ENCODE data around the gene GRAP2. TPM values are rescaled to one million over a fixed set of nuclear protein-coding genes. Genes with fewer than 3 reads are reported as not detected.
"Not testable (repeated sequence)": the region's sequence is repeated elsewhere in the genome, so short reads cannot be mapped to it uniquely, and the experiment has no call there.

Gene GRAP2
- total RNA-seq, 1 donor from 2014 or later, result not detected

- no peak overlapping the region for H2AFZ ChIP-seq (replicated peaks)
- H3K79me2 ChIP-seq (ENCODE audit: low read depth), result no peaks in the 10 kb centered on the region
- DNase-seq (ENCODE audit: low spot score), result no peak
- TF ChIP-seq CTCF (IDR thresholded peaks at IDR 0.05), result no peak
- no peaks in the 10 kb centered on the region for H3K36me3 Mint-ChIP-seq
- no peak overlapping the region for H3K4me3 Mint-ChIP-seq
- H3K27me3 Mint-ChIP-seq (ENCODE audit: insufficient read depth, low read depth), result no peaks in the 10 kb centered on the region
- no peak overlapping the region for H3K9ac ChIP-seq
- H3F3A ChIP-seq (ENCODE audit: low read depth), result no peaks in the 10 kb centered on the region
- H3K9me3 ChIP-seq (ENCODE audit: low read depth), result no peaks in the 10 kb centered on the region
- no peaks in the 10 kb centered on the region for H3K4me1 Mint-ChIP-seq
- no peaks in the 10 kb centered on the region for H3K36me3 ChIP-seq
- no peak overlapping the region for H3K4me3 ChIP-seq
- no peaks in the 10 kb centered on the region for H3K4me1 ChIP-seq
- peaks cover 33% of the 10 kb centered on the region for H3K27me3 ChIP-seq
- H3K9me3 Mint-ChIP-seq, result no peaks in the 10 kb centered on the region
- no peaks in the 10 kb centered on the region for H4K20me1 ChIP-seq (ENCODE audit: low read depth)
- H3K4me2 ChIP-seq, result no peak overlapping the region
- no peak overlapping the region for H3K27ac Mint-ChIP-seq
- H3K27ac ChIP-seq, result no peak overlapping the region
Observed at GRCh38 chr22:39856588-39856987, 44.3 kb upstream of the GRAP2 start.

GRCh38 chr22:39859903-39860588 is 40.8 kb upstream of the GRAP2 start:
- H3K4me2 ChIP-seq, result no peak overlapping the region
- Mint-ChIP-seq H3K27me3 (ENCODE audit: insufficient read depth, low read depth) (no peaks in the 10 kb centered on the region), H3K36me3 (no peaks in the 10 kb centered on the region)

GRCh38 chr22:39868741-39869140 is 32.1 kb upstream of the GRAP2 start:
- Histone ChIP-seq H3K4me1 (peaks cover 8% of the 10 kb centered on the region), H2AFZ (replicated peaks) (no peak overlapping the region), H4K20me1 (ENCODE audit: low read depth) (no peaks in the 10 kb centered on the region), H3F3A (ENCODE audit: low read depth) (no peaks in the 10 kb centered on the region), H3K27me3 (peaks cover 4% of the 10 kb centered on the region), H3K9ac (no peak overlapping the region), H3K27ac (no peak overlapping the region), H3K36me3 (no peaks in the 10 kb centered on the region), H3K4me2 (no peak overlapping the region), H3K9me3 (ENCODE audit: low read depth) (no peaks in the 10 kb centered on the region), H3K79me2 (ENCODE audit: low read depth) (no peaks in the 10 kb centered on the region), H3K4me3 (no peak overlapping the region)
- no peaks in the 10 kb centered on the region for H3K27me3 Mint-ChIP-seq (ENCODE audit: insufficient read depth, low read depth)
- DNase-seq (ENCODE audit: low spot score), result no peak
- no peak overlapping the region for H3K27ac Mint-ChIP-seq
- no peaks in the 10 kb centered on the region for H3K4me1 Mint-ChIP-seq
- no peaks in the 10 kb centered on the region for H3K36me3 Mint-ChIP-seq
- H3K9me3 Mint-ChIP-seq, result no peaks in the 10 kb centered on the region
- no peak for TF ChIP-seq EZH2 (IDR thresholded peaks at IDR 0.05)
- no peak for TF ChIP-seq CTCF (IDR thresholded peaks at IDR 0.05)
- no peak for TF ChIP-seq EZH2phosphoT487 (IDR thresholded peaks at IDR 0.05)
- no peak overlapping the region for H3K4me3 Mint-ChIP-seq

More at GRCh38 chr22:39859903-39860588, 40.8 kb upstream of the GRAP2 start:
- no peak overlapping the region for H3K9ac ChIP-seq
- H3K9me3 ChIP-seq (ENCODE audit: low read depth), result no peaks in the 10 kb centered on the region
- DNase-seq (ENCODE audit: low spot score), result no peak
- H3K4me3 ChIP-seq, result no peak overlapping the region
- H3K36me3 ChIP-seq, result no peaks in the 10 kb centered on the region
- H2AFZ ChIP-seq (replicated peaks), result no peak overlapping the region
- Mint-ChIP-seq H3K4me1 (no peaks in the 10 kb centered on the region), H3K4me3 (no peak overlapping the region), H3K9me3 (no peaks in the 10 kb centered on the region), H3K27ac (no peak overlapping the region)
- TF ChIP-seq EZH2phosphoT487 (IDR thresholded peaks at IDR 0.05) (no peak), CTCF (IDR thresholded peaks at IDR 0.05) (no peak), EZH2 (IDR thresholded peaks at IDR 0.05) (no peak)
- H3K27me3 ChIP-seq, result peaks cover 21% of the 10 kb centered on the region
- H3F3A ChIP-seq (ENCODE audit: low read depth), result no peaks in the 10 kb centered on the region
- no peaks in the 10 kb centered on the region for H4K20me1 ChIP-seq (ENCODE audit: low read depth)
- no peaks in the 10 kb centered on the region for H3K4me1 ChIP-seq
- no peak overlapping the region for H3K27ac ChIP-seq
- H3K79me2 ChIP-seq (ENCODE audit: low read depth), result no peaks in the 10 kb centered on the region

GRCh38 chr22:39869797-39870196 is 31.1 kb upstream of the GRAP2 start:
- H3K4me2 ChIP-seq, result not testable (repeated sequence)

More at GRCh38 chr22:39869797-39870196, 31.1 kb upstream of the GRAP2 start:
- not testable (repeated sequence) for H3K79me2 ChIP-seq (ENCODE audit: low read depth); H3K27me3 Mint-ChIP-seq (ENCODE audit: insufficient read depth, low read depth); H3K4me3 ChIP-seq; H3K9ac ChIP-seq; H3K9me3 Mint-ChIP-seq; H3K27me3 ChIP-seq; H2AFZ ChIP-seq (replicated peaks); H3K4me1 Mint-ChIP-seq; H3K27ac ChIP-seq; H3K9me3 ChIP-seq (ENCODE audit: low read depth); H3K27ac Mint-ChIP-seq; H3K4me3 Mint-ChIP-seq; DNase-seq (ENCODE audit: low spot score); H4K20me1 ChIP-seq (ENCODE audit: low read depth); H3K36me3 ChIP-seq; H3K36me3 Mint-ChIP-seq; H3F3A ChIP-seq (ENCODE audit: low read depth); H3K4me1 ChIP-seq

All from neural progenitor cell (in vitro differentiated cells).